GM04504 (cell line): ENCODE data around the gene ASB13.
"Not testable (repeated sequence)": the region's sequence is repeated elsewhere in the genome, so short reads cannot be mapped to it uniquely, and the experiment has no call there.

ENCODE experiments used
- DNase-seq: peaks from one replicate; pipeline ENCODE4 v3.0.0-alpha.2; 2012; ENCODE audit warnings: low read depth

ASB13 gene

GRCh38 chr10:5604961-5605360 is 61.4 kb downstream of the ASB13 start:
- DNase-seq = no peak

GRCh38 chr10:5604236-5604925 is 62.0 kb downstream of the ASB13 start:
- no peak for DNase-seq

GRCh38 chr10:5603848-5604170 is 62.6 kb downstream of the ASB13 start:
- DNase-seq = no peak

- DNase-seq = no peak
These were observed 63.1 kb downstream of the ASB13 start for GRCh38 chr10:5603091-5603847.

GRCh38 chr10:5601826-5602495 is 64.4 kb downstream of the ASB13 start:
- no peak for DNase-seq

GRCh38 chr10:5600908-5601307 is 65.5 kb downstream of the ASB13 start:
- DNase-seq = no peak

GRCh38 chr10:5599613-5600520 is 66.5 kb downstream of the ASB13 start:
- DNase-seq = no peak

- no peak for DNase-seq
These were observed 68.2 kb downstream of the ASB13 start for GRCh38 chr10:5598085-5598690.

- no peak for DNase-seq
These were observed 69.6 kb downstream of the ASB13 start for GRCh38 chr10:5596611-5597341.

- DNase-seq = peak; percentile 76
These were observed 70.4 kb downstream of the ASB13 start for GRCh38 chr10:5595994-5596471.

- DNase-seq = no peak
These were observed 70.8 kb downstream of the ASB13 start for GRCh38 chr10:5595591-5595990.

- DNase-seq = no peak
These were observed 71.3 kb downstream of the ASB13 start for GRCh38 chr10:5595095-5595494.

GRCh38 chr10:5594271-5595049 is 71.9 kb downstream of the ASB13 start:
- DNase-seq = peak; percentile 79

GRCh38 chr10:5593347-5593746 is 73.0 kb downstream of the ASB13 start:
- not testable (repeated sequence) for DNase-seq

- no peak for DNase-seq
These were observed 74.3 kb downstream of the ASB13 start for GRCh38 chr10:5592070-5592469.

GRCh38 chr10:5591336-5591824 is 75.0 kb downstream of the ASB13 start:
- DNase-seq = no peak

GRCh38 chr10:5590816-5591215 is 75.6 kb downstream of the ASB13 start:
- DNase-seq = no peak

GRCh38 chr10:5589661-5590511 is 76.5 kb downstream of the ASB13 start:
- no peak for DNase-seq
